Suppressor macrophage treated with lipopolysaccharide for 4 hours (primary cell): ENCODE results near the gene GPR107.
"Not testable (repeated sequence)": the region's sequence is repeated elsewhere in the genome, so short reads cannot be mapped to it uniquely, and the experiment has no call there.

Experiments used
- DNase-seq: peaks from one replicate; pipeline ENCODE4 v3.0.0-alpha.2; 2020

Gene GPR107

DNA sequence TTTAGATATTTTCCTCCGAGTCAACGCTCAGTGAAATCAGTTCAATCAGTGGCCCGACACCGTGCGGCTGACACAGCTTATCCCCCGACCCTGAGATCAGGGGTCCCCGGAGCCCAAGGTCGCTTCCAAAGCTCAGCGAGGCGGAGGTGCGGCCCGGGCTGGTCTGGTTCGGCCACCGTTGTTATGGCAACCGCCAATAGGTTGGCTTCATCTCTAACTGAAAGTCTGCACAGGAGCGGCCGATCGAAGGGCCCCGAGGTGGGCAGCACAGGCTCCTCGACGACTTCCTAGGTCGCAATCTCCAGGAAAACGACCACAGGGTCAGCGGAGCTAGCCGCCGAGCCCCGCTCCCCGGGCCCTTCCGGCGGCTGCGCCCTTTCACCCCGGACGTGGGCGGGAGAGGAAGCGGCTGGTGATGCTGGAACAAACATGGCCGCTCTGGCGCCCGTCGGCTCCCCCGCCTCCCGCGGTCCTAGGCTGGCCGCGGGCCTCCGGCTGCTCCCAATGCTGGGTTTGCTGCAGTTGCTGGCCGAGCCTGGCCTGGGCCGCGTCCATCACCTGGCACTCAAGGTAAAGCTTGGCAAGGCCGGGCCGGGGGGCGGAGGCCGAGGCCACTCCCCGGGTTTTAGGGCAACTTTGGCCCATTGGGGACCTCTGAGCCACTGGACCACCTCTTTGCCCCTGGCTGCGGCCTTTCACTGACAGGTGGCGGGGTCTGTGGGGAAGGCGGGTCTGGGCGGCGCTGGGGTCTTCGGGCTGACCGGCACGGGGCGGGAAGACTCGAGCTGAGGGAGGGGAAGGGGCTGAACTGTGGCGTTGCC is at the start of gene GPR107:
Gene GPR107, plus strand, starts transcription at position 403 of the 821 bp plus-strand sequence. Its CDS starts 27 bp downstream, at position 430.
- peak; percentile 90 for DNase-seq

DNA sequence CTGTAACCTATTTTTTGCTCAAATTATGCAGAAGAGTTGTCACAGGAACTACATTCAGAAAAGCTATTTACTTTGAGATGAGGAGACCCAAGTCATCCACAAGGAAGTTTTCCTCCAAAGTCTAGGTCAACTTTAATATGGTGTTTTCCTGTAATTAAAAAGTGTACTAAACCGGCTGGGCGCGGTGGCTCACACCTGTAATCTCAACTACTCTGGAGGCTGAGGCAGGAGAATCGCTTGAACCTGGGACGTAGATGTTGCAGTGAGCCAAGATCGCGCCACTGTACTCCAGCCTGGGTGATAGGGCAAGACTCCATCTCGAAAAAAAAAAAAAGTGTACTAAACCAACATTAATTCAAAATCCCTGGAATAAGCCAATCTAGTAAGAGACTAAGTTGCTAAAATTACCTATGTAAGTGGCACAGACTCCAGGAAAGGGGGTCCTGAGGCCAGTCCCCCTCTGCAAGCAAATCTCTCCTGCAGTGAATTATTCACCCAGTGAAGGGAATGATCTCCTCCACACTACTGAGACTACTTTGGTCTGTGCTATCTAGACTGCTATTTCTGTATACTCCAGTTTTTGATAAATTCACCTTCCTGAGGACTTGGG is 49.7 kb upstream of the GPR107 start:
- DNase-seq = no peak

DNA sequence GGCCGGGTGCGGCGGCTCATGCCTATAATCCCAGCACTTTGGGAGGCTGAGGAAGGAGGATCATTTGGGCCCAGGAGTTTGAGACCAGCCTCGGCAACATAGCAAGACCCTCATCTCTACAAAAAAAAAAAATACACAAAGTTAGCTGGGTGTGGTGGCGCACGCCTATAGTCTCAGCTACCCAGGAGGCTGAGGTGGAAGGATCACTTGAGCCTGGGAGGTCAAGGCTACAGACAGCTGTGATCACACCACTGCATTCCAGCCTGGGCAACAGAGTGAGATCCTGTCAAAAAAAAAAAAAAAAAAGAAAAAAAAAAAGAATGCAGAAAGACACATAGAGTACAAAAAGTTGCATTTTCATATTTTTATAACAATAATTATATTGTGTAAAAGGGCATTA is 46.8 kb upstream of the GPR107 start:
- not testable (repeated sequence) for DNase-seq

DNA sequence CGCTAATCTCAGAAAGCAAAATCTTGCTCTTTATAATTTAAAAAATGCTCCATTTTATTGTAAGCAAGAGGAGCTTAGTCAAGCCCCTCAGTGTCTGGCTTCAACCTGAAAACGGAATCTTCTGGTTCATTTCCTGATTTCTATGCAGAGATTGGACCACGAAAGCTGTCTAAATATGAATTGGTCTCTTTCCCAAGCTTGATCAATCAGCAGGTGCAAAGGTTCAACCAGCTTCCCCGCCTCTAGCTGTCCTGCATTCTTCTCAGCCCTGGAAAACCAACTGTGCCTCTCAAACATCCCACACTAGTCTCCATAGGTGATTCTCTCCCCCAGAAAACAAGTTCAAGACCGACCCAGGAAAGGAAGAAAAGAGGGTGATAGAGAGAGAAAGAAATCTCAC is 45.2 kb upstream of the GPR107 start:
- no peak for DNase-seq

DNA sequence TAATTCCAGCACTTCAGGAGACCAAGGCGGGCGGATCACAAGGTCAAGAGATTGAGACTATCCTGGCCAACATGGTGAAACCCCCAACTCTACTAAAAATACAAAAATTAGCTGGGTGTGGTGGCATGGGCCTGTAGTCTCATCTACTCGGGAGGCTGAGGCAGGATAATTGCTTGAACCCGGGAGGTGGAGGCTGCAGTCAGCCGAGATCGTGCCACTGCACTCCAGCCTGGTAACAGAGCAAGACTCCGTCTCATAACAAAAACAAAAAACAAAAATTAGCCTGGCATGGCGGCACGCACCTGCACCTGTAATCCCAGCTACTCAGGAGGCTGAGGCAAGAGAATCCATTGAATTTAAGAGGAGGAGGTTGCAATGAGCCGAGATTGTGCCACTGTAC is 44.2 kb upstream of the GPR107 start:
- not testable (repeated sequence) for DNase-seq

DNA sequence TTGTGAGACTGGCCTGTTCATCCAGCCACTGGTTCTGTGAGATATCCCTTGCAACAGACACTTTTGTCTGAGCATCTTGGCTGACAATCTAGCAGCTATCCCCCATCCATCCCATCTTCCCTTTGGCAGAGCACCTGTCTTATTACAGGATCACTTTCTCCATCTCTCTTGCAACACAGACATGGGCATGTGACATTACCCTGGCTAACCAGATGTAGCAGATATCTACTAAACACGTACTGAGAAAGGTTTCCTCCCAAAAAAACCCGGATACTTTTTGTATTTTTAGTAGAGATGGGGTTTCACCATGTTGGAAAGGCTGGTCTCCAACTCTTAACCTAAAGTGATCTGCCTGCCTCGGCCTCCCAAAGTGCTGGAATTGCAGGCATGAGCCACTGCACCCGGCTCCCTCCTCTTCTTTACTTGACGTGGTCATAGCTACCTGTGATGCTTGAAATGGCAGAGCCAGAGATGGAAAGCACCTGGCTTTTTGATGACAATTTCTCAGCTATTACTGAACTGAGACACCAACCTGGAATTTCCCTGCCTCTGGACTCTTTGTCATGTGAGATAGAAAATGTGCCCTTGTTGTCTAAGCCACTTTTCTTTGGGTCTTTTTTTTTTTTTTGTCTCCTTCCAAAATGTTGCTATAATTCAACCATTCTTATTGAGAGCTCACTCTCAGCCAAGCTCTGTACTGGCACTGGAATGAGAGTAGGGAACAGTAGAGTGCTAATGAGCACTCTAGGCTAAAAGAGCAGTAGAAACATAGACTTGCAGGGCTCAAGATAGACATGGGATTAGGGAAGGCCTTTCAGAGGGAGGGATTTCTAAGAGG is 43.3 kb upstream of the GPR107 start:
- DNase-seq = no peak

DNA sequence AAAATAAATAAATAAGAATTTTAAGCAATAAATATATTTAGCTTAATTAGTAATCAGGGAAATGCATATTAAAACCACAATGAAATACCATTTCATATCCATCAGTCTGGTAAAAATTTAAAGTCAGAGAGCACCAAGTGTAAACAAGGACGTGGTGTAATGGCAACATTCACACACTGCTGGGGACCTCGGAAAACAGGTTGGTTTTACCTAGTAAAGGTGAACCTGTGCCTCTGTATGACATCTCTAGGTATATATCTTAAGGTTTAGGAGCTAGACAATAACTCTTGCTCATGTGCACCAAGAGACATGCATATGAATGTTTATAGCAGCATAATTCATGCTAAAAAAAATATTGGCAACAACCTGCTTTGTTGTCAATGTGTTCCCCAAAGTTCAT is 40.4 kb upstream of the GPR107 start:
- no peak for DNase-seq

DNA sequence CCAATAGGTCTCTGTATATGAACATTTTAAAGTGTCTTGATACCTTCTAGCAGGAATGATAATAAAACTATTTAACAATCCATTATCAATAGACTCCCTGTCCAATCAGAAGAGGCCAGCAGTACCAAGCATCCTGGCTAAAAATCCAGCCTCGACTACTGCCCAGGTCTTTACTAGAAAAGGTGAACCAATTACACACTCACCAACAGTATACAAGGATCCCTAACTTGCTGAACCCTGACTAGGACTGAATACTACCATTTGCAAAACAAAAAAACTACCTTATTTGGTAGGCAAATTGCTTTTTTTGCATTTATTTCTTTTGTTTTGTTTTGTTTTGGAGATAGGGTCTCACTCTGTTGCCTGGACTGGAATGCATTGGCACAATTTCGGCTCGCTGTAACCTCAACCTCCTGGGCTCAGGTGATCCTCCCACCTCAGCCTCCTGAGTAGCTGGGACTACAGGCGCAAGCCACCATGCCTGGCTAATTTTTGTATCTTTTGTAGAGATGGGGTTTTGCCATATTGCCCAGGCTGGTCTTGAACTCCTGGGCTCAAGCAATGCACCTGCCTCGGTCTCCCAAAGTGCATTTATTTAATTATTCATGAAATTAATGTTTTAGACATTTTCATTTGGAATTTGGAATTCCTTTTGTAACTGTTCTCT is 38.2 kb upstream of the GPR107 start:
- no peak for DNase-seq

DNA sequence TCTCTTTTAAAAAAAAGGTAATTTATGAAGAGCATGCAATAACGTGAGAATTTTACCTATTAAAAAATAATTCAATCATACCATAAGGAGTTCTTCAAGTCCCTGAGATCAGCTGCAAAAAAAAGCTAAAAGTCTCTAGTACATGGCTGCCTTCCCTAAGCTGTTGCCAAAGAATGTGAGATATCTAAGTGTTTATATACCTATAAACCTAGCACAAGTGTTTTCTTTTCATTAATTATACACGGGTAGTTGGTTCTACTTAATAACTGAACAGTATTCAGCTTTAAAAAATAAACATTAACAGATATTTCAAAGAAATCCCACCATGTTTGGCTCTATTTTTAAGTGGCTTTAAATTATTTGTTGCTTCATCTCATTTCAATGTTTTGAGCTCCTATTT is 36.6 kb upstream of the GPR107 start:
- DNase-seq = no peak

DNA sequence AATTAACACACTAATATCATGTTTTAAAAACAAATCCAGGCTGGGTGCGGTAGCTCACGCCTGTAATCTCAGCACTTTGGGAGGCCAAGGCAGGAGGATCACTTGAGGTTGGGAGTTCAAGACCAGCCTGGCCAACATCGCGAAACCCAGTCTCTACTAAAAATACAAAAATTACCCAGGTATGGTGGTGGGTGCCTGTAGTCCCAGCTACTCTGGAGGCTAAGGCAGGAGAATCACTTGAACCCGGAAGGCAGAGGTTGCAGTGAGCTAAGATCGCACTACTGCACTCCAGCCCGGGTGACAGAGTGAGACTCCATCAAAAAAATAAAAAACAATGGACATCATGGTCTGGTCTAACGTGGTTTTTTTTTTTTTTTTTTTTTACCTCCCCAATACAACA is 36.2 kb upstream of the GPR107 start:
- not testable (repeated sequence) for DNase-seq

DNA sequence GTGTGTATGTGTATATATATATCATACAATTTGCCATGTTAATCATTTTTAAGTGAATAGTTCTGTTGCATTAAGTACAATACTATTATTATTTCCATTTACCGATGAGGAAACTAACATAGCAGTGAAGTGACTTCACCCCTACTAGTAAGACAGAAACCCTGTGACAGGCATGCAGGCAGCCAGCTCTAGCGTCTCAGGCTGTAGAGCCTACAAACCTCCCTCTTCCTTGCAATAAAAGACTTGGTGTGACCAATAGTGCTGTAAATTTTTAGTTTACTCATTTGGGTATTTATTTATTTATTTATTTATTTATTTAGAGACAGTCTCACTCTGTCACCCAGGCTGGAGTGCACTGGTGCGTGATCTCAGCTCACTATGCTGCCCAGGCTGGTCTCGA is 35.4 kb upstream of the GPR107 start:
- no peak for DNase-seq

DNA sequence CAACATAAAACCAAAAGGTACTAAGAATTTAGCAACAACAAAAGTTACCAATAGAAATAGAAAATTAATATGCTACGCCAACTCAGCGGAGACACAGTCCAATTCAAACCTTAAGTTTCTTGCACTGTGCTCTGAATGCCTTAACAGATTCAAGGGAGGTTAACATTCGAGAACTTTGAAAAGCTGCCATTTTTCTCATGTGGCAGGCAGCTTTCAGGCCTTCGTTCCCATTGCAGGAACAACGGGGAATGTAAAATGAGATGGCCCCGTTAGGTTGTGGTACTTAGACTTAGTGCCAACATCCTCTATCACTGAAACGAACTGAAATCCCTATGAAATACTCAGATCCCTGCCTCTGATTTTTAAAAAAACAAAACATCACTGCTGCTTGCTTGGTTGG is 33.1 kb upstream of the GPR107 start:
- no peak for DNase-seq

DNA sequence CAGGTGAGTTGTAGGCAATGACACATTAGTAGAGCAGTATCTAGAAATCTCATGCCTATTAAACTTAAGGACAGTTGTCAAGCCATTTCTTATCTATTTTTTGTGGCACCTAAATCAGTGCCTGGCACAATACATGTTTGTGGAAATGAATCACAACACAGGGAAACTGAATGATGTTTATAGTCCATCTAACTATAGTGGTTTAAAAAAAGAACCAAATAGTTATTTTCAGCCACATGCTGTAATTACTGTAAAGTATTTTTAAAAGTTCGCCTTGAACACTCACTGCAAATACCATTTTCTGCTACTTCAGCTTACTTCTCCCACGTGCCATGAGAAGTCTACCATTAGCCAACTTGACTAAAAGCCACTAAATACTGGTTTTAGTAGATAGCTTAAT is 32.6 kb upstream of the GPR107 start:
- DNase-seq = no peak

DNA sequence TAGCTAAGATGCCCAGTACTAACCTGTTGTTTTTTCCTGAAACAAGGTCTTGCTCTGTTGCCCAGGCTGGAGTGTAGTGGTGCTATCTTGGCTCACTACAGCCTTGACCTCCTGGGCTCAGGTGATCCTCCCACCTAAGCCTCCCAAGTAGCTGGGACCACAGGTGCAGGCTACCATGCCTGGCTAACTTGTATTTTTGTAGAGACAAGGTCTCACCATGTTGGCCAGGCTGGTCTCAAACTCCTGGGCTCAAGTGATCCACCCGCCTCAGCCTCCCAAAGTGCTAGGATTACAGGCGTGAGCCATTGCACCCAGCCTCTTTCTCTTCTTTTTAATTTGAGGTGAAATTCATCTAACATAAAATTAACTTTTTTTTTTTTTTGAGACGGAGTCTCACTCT is 31.9 kb upstream of the GPR107 start:
- not testable (repeated sequence) for DNase-seq

DNA sequence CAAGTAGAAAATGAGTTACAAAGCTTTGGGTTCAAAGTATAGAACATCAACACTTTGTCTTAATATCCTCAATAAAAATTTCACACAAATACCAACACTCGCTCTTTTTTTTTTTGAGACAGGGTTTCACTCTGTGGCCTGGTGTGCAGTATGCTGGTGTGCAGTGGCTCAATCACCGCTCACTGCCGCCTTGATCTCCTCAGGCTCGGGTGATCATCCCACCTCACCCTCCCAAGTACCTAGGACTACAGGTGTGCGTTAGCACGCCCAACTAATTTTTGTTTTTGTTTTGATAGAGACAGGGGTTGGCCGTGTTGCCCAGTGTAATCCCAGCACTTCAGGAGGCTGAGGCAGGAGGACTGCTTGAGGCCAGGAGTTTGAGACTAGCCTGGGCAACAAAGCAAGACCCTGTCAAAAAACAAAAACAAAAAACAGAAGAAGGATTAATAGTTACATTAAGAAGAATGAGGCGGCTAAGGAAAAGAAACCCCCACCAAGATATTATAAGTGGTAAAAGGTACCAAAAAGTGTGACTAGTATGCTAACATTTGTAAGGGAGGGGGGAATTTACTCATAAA is 31.1 kb upstream of the GPR107 start:
- DNase-seq = no peak

DNA sequence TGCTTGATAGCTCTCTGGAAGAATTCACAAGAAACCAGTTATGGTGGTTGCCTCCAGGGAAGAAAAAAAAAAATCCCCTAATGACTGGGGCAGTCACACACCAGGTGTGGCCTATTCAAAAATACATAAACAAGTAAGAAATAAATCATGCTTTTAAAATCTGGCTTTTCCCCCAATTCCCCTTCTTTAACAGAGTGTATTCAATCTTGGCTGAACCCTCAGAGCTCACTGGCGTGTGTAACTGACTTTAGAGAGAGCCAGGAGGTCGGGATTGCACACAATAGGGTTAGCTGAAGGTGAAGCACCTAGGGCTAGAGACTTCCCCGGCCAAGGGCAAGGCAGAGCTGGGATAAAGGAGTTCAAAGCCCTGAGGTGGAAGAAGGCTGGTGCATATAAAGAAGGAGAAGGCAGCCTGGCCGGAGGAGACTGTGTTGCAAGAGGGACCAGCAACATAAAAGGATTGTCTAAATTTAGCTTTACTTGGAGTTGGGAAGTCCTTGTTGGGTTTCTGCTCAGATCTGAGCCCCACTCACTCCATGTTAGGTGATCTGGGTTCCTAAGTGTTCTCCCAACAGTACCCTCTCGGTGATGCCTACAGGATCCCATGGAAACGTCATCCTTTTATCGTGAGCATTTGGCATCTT is 30.4 kb upstream of the GPR107 start:
- DNase-seq = no peak

DNA sequence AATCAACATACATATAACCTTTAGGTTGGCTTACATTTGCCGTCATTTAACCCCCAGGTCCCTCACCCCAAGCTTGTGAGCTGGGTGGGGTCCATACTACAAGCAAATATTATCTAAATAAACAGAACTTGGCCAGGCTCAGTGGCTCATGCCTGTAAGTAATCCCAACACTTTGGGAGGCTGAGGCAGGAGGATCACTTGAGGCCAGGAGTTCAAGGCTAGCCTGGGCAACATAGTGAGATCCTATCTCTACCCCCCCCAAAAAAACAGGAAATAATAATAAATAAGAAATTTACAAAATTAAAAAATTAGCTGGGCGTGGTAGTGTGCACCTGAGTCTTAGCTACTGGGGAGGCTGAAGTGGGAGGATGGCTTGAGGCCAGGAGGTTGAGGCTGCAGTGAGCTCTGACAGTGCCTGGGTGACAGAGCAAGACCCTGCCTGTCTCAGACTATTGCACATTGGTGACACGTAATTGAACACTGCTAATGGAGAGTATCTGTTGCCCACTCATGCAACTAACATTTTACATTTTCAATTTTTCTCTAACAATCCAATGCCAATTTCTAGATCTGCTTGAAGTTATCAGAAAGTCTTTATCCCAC is 29.6 kb upstream of the GPR107 start:
- DNase-seq = no peak

DNA sequence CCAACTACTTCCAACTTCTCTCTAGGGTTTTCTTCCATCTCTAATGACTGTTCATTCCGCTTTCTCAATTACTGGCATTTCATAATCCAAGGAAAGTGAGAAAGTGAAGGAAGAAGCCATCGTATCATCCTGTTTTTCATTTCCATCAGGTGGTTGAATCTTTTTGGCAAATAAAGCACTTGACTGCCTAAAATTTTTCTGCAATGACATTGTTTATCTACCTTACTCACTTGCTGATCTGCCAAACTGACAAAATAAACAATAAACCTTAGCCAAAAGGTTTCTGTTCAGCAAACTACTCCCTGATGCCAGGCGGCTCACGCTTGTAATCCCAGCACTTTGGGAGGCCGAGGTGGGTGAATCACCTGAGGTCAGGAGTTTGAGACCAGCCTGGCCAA is 29.1 kb upstream of the GPR107 start:
- DNase-seq = no peak

DNA sequence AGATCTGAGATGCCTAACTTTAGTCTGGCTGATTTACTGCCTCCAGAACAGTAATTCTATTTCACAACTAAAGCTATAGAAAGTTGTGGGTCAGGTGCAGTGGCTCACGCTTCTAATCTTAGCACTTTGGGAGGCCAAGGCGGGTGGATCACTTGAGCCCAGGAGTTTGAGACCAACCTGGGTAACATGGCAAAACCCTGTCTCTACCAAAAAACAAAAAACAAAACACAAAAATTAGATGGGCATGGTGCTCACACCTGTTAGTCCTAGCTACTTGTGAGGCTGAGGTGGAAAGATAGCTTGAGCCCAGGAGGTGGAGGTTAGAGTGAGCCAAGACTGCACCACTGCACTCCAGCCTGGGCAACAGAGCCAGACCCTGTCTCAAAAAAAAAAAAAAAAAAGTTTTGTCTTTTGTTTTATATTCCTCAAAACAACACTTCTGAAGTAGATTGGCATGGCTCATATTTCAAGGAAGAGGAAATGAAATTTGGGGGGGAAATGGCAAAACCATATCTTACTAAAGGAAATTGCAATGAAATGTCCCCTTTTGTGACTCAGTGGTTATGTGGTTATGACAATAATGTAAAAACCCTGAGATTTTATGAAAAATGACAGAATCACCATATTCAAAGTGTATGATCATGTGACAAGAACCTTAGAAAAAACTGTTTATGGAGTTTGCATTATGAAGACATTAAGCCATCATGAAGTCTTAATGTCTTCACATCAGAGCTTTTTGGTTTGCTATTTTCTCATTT is 26.9 kb upstream of the GPR107 start:
- peak; percentile 92 for DNase-seq

DNA sequence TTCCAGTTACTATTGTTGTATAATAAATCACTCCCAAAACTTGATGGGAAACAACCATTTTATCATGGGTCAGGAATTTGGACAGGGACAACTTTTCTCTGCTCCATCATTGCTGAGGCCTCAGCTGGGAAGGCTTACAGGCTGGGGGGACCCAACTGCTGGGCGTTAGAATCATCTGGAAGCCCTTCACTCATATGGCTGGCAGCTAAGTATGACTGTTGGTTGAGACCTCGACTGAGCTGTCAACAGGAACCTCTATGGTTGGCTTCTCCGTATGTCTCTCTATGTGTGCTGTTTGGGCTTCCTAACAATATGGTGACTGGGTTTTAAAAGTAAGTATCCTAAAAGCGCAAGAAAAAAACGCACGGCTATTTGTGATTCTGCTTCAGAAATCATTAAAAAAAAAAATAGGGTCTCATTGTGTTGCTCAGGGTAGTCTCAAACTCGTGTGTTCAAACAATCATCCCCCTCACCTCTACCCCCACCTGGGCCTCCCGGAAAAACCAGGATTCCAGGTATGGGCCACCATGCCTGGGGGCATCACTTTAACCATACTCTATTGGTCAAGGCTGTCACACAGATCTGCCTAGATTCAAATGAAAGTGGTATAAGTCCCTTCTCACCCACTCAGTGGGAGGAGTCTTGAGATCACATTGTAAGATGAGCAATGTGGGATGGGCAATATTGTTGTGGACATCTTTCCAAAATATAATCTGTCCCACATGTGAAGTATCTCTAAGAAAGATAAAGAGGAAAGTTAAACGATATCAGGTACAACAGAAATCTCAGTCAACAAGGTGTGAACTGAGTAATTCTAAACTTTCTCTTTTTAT is 26.0 kb upstream of the GPR107 start:
- no peak for DNase-seq
